ENCODE data around the gene PTPRS. TPM values are rescaled to one million over a fixed set of nuclear protein-coding genes. Genes with fewer than 3 reads are reported as not detected.

Gene PTPRS
- total RNA-seq, 4 donors from 2014 or later: 123 to 200 (median 161) TPM

DNA sequence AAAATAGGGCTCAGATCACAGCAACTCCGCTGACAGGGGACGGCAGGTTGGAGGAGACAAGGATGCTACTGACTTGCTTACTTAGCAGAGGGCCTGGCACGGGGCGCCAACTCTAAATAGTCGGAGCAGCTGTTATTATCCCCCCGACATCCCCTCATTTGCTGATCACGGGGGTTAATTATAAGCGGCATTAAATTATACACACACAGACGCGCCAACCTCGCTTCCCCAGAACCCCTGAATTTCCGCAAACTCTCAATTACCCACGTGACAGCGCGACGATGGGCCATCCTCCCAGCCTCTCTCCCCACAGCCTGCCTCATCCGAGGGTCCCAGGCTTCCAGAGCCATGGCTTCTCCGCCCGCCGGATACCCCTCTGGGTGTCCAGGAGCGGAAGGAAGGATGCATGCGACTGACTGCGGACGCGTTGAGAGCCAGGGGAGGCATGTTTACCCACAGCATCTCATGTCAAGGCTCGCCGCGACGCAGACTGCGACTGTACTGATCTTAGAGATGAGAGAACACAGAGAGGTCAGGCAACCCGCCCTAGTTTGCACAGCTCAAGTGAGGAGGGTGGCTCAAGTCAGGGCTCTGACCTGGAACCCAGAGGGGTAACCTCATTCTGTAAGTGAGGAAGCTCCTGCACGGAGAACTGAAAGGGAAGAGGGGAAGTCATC, 5.7 kb downstream of the PTPRS start:
- 87 to 91% methylated on average over 32 of the region's 32 CpGs for WGBS, 2 donors

DNA sequence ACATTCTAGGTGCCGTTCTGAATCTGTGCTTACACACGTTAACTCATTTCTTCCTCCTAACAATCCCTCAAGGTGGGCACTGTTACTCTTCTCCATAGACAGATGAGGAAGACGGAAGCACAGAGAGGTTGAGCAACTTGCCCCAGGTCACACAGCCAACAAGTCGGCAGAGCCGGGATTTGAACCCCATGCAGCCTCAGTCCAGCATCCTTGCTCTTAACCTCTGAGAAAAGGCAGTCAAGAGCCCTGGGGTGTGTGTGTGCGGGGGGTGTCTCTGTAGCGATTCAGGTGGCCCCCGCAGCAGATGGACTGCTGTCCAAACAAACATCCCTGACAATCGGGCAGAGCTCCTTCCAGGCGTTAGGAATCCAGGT, 6.3 kb downstream of the PTPRS start:
- WGBS, 2 donors: 90 to 93% methylated on average over 6 to 10 of the region's 10 CpGs
- no peak for TF ChIP-seq CTCF (IDR thresholded peaks at IDR 0.05)
- TF ChIP-seq POLR2A (IDR thresholded peaks at IDR 0.05): no peak
- intact Hi-C loops (cut with DNase I; ENCODE audit: low total_unique reads): no loop called here
- no peak for DNase-seq (ENCODE audit: low spot score in 2 of 2)
- no peak overlapping the region for H3K4me3 ChIP-seq (ENCODE audit: low read depth, poor library complexity, severe bottlenecking)

More for the DNA sequence above, 5.7 kb downstream of the PTPRS start:
- intact Hi-C loops (cut with DNase I; ENCODE audit: low total_unique reads): no loop called here
- H3K4me3 ChIP-seq (ENCODE audit: low read depth, poor library complexity, severe bottlenecking): no peak overlapping the region
- DNase-seq (ENCODE audit: low spot score in 2 of 2): no peak
- TF ChIP-seq CTCF (IDR thresholded peaks at IDR 0.05): no peak
- TF ChIP-seq POLR2A (IDR thresholded peaks at IDR 0.05): no peak

GRCh38 chr19:5333581-5334365, 6.8 kb downstream of the PTPRS start:
- 85 to 86% methylated on average over 14 to 16 of the region's 17 CpGs for WGBS, 2 donors
- no peak for TF ChIP-seq CTCF (IDR thresholded peaks at IDR 0.05)
- no peak for TF ChIP-seq POLR2A (IDR thresholded peaks at IDR 0.05)
- intact Hi-C loops (cut with DNase I; ENCODE audit: low total_unique reads): no loop called here
- H3K4me3 ChIP-seq (ENCODE audit: low read depth, poor library complexity, severe bottlenecking): no peak overlapping the region
- DNase-seq (ENCODE audit: low spot score in 2 of 2): no peak

GRCh38 chr19:5332501-5332900, 8.1 kb downstream of the PTPRS start:
- intact Hi-C loops (cut with DNase I; ENCODE audit: low total_unique reads): no loop called here

GRCh38 chr19:5331790-5332189, 8.8 kb downstream of the PTPRS start:
- DNase-seq (ENCODE audit: low spot score in 2 of 2): no peak
- intact Hi-C loops (cut with DNase I; ENCODE audit: low total_unique reads): no loop called here
- H3K4me3 ChIP-seq (ENCODE audit: low read depth, poor library complexity, severe bottlenecking): no peak overlapping the region
- no peak for TF ChIP-seq POLR2A (IDR thresholded peaks at IDR 0.05)
- no peak for TF ChIP-seq CTCF (IDR thresholded peaks at IDR 0.05)
- 91 to 95% methylated on average over 13 of the region's 13 CpGs for WGBS, 2 donors

More at GRCh38 chr19:5332501-5332900, 8.1 kb downstream of the PTPRS start:
- no peak for DNase-seq (ENCODE audit: low spot score in 2 of 2)
- WGBS, 2 donors: 87 to 96% methylated on average over 11 of the region's 11 CpGs
- no peak for TF ChIP-seq CTCF (IDR thresholded peaks at IDR 0.05)
- no peak for TF ChIP-seq POLR2A (IDR thresholded peaks at IDR 0.05)
- no peak overlapping the region for H3K4me3 ChIP-seq (ENCODE audit: low read depth, poor library complexity, severe bottlenecking)

Measured in lower leg skin (tissue), 4 donors.